ENCODE data around the gene NCAPD3.

The NCAPD3 gene

DNA sequence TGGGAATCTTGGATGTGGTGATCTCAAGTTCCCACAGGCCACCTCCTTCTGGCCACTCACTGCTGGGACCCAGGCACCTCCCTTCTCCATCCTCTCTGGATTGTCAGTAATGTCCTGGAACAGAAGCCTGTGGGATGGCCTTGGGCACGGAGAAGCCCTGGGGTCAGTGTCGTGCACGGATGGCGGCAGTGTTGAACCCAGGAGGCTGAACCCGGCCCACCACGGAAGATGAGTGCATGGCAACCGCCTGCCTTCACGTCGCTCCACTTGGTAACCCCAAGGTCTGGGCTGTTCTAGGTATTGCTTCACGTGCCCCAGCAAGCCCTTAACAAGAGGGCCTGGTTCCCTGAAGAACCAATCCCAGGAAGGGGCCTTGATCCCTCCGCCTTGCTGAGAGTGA, 22.3 kb upstream of the NCAPD3 start:
- TF ChIP-seq, protein P1, sequence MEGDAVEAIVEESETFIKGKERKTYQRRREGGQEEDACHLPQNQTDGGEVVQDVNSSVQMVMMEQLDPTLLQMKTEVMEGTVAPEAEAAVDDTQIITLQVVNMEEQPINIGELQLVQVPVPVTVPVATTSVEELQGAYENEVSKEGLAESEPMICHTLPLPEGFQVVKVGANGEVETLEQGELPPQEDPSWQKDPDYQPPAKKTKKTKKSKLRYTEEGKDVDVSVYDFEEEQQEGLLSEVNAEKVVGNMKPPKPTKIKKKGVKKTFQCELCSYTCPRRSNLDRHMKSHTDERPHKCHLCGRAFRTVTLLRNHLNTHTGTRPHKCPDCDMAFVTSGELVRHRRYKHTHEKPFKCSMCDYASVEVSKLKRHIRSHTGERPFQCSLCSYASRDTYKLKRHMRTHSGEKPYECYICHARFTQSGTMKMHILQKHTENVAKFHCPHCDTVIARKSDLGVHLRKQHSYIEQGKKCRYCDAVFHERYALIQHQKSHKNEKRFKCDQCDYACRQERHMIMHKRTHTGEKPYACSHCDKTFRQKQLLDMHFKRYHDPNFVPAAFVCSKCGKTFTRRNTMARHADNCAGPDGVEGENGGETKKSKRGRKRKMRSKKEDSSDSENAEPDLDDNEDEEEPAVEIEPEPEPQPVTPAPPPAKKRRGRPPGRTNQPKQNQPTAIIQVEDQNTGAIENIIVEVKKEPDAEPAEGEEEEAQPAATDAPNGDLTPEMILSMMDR (IDR thresholded peaks at IDR 0.05; ENCODE audit: control extremely low read depth, extremely low read depth, low read depth, missing control alignments): no peak
- ChIA-PET CTCF (interaction anchor here (1.0 to 2.9 kb wide), 2 partner anchors 9 to 12 kb away, joined by 3 to 8 read pairs; no protein-coding TSS in a partner anchor), POLR2A (no interaction called here)
- DNase-seq (ENCODE audit: extremely low spot score): no peak

GRCh38 chr11:134245434-134245833, 21.7 kb upstream of the NCAPD3 start:
- TF ChIP-seq, protein P1 (IDR thresholded peaks at IDR 0.05; ENCODE audit: control extremely low read depth, extremely low read depth, low read depth, missing control alignments): no peak
- DNase-seq (ENCODE audit: extremely low spot score): no peak
- POLR2A ChIA-PET: no interaction called here
- CTCF ChIA-PET: interaction anchor here (0.9 to 2.9 kb wide), 7 partner anchors 8 to 37 kb away, joined by 3 to 13 read pairs (median 8); partner anchors contain the start of genes ACAD8, THYN1 and VPS26B

DNA sequence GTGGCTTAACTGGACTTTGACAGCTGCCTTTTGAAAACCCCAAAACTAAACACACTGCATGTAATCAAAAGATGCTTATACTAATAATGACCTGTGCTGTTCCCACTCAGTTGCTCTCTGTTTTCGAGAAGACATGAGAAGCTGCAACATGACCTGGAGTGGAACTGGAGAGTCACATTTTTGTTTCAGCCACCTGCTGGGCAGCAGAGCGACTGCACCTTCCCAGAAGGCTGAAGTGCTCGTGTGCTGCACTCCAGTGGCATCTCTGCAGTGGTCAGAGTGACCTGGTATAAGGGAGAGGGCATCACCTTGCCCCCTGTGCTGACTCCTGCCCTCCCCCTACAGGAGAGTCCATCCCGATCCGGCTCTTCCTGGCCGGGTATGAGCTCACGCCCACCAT, 20.8 kb upstream of the NCAPD3 start:
- ChIA-PET CTCF (interaction anchor here (0.9 to 2.9 kb wide), 10 partner anchors 9 to 57 kb away, joined by 3 to 13 read pairs (median 8); partner anchors contain the start of genes ACAD8, THYN1 and VPS26B), POLR2A (no interaction called here)
- DNase-seq (ENCODE audit: extremely low spot score): peak; percentile 57
- TF ChIP-seq, protein P1 (IDR thresholded peaks at IDR 0.05; ENCODE audit: control extremely low read depth, extremely low read depth, low read depth, missing control alignments): peak; percentile 65

DNA sequence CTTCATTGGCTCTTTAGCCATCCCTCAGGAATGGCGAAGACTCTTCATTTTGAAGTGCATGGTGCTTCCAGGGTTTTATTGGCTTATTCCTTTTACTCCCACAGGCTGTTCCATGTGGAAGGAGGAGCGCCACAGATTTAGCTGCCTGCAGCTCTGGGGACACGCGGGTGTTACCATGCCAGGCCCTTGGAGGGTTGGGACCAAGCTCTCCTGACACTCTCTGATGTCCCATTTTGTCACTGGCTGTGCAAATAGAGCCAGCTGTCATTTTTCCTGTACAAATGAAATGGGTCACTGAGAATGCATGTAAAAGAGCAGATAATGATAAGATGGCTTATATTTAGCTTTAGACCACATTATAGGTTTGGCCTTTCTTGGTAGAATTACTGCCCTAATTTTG, 20.1 kb upstream of the NCAPD3 start:
- no peak for DNase-seq (ENCODE audit: extremely low spot score)
- ChIA-PET POLR2A (no interaction called here), CTCF (interaction anchor here (0.7 to 2.9 kb wide), 10 partner anchors 10 to 56 kb away, joined by 3 to 13 read pairs (median 8); partner anchors contain the start of genes ACAD8, NCAPD3, THYN1 and VPS26B)
- TF ChIP-seq, protein P1 (IDR thresholded peaks at IDR 0.05; ENCODE audit: control extremely low read depth, extremely low read depth, low read depth, missing control alignments): no peak

DNA sequence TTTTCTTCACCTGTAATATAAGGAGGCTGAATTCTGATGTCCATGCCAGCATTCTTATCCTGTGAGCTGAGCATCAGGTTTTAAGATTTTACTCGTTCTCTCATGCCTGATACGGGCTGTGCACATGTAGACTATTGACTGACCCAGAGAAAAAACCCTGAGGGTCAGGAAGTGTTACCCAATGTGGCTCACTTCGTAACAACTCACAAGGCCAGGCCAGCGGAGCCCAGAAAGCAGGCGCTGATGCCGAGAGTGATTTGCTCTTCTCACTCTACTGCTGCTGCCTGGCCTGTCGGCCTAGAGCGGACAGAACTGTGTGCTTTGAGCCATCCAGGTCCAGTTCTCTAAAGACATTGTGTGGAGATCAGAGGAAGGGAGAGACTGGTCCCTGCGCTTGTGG, 18.6 kb upstream of the NCAPD3 start:
- no peak for DNase-seq (ENCODE audit: extremely low spot score)
- ChIA-PET CTCF (interaction anchor here (1.8 to 3.3 kb wide), 4 partner anchors 8 to 20 kb away, joined by 6 to 12 read pairs (median 8); no protein-coding TSS in a partner anchor), POLR2A (no interaction called here)
- TF ChIP-seq, protein P1 (IDR thresholded peaks at IDR 0.05; ENCODE audit: control extremely low read depth, extremely low read depth, low read depth, missing control alignments): no peak

DNA sequence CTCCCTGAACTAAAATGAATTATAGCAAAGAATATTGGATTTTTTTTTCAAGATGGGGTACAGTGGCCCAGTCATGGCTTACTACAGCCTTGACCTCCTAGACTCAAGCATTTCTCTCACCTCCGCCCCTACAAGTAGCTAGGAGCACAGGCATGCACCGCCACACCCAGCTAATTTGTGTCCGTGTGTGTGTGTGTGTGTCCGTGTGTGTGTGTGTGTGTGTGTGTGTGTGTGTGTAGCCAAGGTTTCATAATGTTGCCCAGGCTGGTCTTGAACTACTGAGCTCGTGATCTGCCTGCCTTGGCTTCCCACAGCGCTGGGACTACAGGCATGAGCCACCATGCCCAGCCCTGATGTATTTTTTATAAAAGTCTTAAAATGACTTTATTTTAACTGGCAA, 16.8 kb upstream of the NCAPD3 start:
- ChIA-PET CTCF (interaction anchor here (1.3 to 3.3 kb wide), 4 partner anchors 9 to 14 kb away, joined by 3 to 11 read pairs (median 5); no protein-coding TSS in a partner anchor), POLR2A (no interaction called here)
- no peak for DNase-seq (ENCODE audit: extremely low spot score)
- TF ChIP-seq, protein P1 (IDR thresholded peaks at IDR 0.05; ENCODE audit: control extremely low read depth, extremely low read depth, low read depth, missing control alignments): no peak

Measured in GM10248 (cell line).